GM20000 (cell line): Measurements from ENCODE around the gene KIAA1958.

Experiments used
- DNase-seq: peaks from one replicate; pipeline ENCODE4 v3.0.0; 2012; ENCODE audit warnings: low spot score
- TF ChIP-seq, protein P1 (sequence below): IDR thresholded peaks from 2 replicates; pipeline ENCODE4 v1.5.1; 2012; ENCODE audit warnings: mild to moderate bottlenecking, control low read depth; ENCODE audit errors: extremely low read depth, missing control alignments

Gene KIAA1958

DNA sequence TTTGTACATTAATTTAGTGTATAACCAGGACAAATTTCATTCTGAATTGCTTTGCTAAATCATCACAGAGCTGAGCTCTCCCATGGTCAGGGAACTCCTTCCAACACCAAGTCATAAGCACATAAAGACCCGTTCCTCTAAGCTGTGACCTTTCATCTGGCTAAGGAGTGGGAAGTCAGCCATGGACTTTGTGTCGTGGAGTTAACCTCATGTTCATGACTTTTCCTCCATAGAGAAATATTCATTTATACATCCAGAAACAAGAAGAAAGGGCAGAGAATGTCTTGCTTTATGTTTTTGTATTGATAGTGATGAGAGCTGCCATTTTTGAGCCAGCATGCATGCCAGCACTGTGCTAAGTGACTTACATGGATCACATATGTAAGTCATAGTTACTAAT lies 133.8 kb downstream of the KIAA1958 start:
- no peak for DNase-seq
- TF ChIP-seq, protein P1, sequence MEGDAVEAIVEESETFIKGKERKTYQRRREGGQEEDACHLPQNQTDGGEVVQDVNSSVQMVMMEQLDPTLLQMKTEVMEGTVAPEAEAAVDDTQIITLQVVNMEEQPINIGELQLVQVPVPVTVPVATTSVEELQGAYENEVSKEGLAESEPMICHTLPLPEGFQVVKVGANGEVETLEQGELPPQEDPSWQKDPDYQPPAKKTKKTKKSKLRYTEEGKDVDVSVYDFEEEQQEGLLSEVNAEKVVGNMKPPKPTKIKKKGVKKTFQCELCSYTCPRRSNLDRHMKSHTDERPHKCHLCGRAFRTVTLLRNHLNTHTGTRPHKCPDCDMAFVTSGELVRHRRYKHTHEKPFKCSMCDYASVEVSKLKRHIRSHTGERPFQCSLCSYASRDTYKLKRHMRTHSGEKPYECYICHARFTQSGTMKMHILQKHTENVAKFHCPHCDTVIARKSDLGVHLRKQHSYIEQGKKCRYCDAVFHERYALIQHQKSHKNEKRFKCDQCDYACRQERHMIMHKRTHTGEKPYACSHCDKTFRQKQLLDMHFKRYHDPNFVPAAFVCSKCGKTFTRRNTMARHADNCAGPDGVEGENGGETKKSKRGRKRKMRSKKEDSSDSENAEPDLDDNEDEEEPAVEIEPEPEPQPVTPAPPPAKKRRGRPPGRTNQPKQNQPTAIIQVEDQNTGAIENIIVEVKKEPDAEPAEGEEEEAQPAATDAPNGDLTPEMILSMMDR, result no peak

DNA sequence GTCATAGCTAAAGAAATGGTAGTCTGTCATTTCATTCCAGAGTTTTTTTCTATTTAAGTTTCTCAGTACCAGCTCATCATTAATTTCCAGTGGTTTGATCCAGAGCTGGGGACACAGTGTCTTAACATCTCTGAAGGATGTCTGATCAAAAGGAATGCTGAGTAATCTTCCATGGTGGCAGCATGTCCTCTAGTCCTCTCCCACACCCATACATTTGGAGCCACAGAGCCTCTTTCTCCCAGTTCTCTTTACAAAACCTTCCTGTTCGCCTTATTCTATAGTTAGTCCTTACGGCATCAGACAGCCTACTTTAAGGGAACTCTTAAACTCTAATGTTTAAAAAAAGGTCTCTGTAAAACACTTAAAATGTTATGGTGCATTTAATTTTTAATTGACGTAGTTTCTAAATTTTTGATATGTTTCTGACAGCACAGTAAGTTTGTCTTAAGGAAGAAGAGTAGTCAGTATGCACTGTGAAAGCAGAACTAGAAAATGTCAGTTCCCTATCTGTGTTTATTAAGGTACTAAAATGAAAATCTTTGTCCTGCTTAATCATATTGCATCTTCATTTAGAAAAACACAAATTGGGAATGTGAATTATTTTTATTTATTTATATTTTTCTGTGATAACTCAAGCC lies 134.5 kb downstream of the KIAA1958 start:
- no peak for DNase-seq
- TF ChIP-seq, protein P1, result no peak

DNA sequence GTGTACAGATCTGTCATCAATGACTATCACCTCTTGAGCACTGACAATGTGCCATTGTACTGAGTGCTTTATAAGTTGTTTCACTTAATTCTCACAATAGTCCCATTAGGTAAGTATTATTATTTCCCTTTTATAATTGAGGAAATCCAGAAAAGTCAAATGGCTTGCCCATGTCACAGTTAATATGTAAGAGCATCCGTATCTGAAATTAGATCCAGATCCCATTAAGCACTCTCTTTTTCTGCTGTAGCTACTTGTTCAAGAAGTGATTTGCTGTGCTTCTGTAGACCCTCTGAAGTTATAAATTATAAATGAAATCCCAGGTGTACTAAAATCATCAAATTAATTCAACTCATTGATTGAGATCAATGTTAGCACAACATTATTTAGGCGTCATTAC lies 136.6 kb downstream of the KIAA1958 start:
- DNase-seq, result no peak

DNA sequence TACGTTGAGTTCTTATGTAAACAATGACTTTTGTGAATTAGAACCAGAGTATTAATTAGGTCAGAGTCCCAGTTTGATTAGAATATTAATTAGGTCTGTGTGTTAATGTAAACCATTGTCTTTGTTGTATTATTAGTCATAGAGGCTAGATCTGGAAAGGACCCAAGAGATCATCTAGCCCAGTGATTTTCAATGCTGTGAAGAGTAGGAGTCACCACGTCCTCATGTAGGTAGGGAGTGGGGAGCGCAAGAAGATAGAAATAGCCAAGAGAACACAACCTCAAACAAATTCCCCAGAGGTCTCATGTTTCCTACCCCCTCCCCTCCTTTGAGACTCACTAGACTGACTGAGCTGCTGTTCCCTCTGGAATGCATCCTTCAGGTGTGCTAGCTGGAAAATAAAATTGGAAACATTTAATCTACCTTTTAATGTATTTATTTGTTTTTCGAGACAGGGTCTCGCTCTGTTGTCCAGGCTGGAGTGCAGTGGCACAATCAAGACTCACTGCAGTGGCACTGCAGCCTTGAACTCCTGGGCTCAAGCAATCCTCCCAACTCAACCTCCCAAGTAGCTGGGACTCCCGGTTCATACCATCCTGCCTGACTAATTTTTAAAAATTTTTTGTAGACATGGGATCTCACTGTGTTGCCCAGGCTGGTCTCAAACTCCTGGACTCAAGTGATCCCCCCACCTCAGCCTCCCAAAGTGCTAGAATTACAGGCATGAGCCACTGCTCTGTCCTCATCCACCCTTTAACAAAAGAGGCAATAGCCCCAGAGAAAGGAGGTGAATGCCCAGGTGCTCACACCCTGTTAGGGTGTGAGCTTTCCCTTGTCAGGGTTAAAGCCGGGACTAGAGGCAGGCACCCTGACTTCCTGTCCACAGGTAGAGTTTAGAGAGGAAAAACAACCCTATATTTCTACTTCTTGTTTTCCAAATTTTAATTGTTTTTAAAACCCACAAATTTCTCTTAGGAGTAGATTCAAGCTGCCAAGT lies 138.4 kb downstream of the KIAA1958 start:
- DNase-seq, result no peak
- TF ChIP-seq, protein P1, result no peak

More for the DNA sequence above, 136.6 kb downstream of the KIAA1958 start:
- TF ChIP-seq, protein P1, result no peak

DNA sequence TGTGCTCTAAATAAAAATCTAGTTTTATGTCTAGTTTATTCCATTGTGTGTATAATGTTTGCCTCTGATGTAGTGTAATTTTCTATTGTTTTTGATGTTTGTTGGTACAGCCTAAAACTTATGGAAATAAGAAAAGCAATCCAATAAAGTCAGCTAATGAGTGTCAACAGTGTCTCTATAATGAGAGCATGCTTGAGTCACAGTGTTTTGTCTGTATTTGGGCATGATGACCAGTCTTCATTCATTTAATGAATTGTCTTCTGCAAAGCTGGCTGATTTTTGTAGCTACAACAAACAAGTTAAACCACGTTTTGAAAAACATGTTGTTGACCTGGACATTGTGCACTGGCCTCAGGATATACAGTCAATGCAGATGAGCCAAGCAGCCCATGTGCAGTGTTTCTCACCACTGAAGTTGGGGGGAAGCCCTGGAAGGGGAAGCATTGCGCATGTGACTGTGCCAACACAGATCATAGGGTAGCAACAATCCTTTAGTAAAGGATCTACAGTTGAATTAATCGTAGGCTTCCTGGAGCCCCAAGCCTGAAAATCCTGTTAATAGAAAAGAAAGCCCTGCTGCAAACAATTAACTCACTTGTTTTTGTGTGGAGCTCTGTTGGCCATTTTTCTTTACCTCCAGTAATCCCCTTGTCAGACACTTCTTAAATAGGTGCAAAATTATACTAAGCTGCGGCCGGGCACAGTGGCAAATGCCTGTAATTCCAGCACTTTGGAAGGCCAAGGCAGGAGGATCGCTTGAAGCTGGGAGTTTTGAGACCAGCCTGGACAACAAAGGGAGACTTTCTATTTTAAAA lies 143.3 kb downstream of the KIAA1958 start:
- DNase-seq, result no peak
- TF ChIP-seq, protein P1, result no peak

DNA sequence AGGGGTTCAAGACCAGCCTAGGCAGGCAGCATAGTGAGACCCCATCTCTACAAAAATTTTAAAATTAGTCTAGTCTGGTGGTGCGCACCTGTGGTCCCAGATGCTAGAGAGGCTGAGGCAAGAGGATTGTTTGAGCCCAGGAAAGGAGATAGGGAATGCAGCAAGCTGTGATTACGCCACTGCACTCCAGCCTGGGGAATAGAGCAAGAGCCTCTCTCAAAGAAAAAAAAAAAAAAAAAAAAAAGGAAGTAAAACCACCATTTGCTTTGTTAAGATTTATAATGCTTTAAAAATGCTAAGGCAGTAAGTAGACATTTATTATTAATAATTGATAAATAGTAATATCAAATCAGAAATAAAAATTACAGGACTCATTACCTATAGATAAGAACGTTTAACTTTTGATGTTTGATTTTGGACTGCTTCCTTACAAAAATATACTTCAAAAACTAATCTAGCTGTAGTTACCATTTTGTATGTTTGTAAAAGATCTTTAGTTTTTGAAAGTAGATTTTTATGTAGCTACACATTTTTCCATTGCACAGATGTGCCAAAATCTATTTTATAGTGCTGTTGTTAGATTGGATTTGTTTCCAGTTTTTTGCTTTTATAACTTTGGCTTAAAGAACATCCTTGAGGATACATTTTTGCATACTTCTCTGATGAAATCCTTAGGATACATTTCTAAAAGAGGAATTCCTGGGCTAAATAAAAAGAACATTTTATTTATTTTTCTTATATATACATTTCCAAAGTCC lies 144.9 kb downstream of the KIAA1958 start:
- DNase-seq, result no peak
- TF ChIP-seq, protein P1, result no peak
